Measurements from ENCODE around the gene RNASEL. TPM values are rescaled to one million over a fixed set of nuclear protein-coding genes. Genes with fewer than 3 reads are reported as not detected.

Gene RNASEL
- total and polyA plus RNA-seq, 5 donors, result 2.5 to 5.7 (median 5.3) TPM

DNA sequence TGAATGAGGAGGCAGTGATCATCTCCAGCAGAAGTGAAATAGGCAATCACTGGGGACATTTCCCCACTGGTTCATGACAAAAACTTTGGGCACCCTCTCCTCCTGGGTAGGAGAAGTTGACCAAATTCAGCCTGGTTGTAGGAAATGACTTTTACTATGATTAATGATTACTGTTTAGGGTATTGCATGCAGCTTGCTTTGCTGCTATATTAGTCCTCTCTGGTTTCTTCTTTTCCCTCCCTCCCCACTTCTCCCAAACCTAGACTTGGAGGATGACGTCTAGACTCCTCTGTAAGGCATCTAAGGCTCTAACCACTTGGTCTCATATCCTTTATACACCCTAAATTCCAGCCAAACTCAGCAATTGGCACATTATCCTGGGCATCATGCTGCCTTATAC is 18.5 kb upstream of the RNASEL start:
- DNase-seq (no peak), ATAC-seq (no peak)
- H3K4me3 ChIP-seq (ENCODE audit: low read length), result no peak overlapping the region
- H3K9me3 ChIP-seq (ENCODE audit: control insufficient read depth, low read length), result no peaks in the 10 kb centered on the region
- H3K4me1 ChIP-seq (ENCODE audit: control insufficient read depth, insufficient read depth, low read length), result peaks cover 3% of the 10 kb centered on the region
- H3K27me3 ChIP-seq (ENCODE audit: control insufficient read depth, insufficient read depth), result no peaks in the 10 kb centered on the region
- 82% methylated on average over 1 of the region's 1 CpG for WGBS
- intact Hi-C loops (cut with DNase I), result no loop called here
- no peak overlapping the region for H3K27ac ChIP-seq (ENCODE audit: low read length)

DNA sequence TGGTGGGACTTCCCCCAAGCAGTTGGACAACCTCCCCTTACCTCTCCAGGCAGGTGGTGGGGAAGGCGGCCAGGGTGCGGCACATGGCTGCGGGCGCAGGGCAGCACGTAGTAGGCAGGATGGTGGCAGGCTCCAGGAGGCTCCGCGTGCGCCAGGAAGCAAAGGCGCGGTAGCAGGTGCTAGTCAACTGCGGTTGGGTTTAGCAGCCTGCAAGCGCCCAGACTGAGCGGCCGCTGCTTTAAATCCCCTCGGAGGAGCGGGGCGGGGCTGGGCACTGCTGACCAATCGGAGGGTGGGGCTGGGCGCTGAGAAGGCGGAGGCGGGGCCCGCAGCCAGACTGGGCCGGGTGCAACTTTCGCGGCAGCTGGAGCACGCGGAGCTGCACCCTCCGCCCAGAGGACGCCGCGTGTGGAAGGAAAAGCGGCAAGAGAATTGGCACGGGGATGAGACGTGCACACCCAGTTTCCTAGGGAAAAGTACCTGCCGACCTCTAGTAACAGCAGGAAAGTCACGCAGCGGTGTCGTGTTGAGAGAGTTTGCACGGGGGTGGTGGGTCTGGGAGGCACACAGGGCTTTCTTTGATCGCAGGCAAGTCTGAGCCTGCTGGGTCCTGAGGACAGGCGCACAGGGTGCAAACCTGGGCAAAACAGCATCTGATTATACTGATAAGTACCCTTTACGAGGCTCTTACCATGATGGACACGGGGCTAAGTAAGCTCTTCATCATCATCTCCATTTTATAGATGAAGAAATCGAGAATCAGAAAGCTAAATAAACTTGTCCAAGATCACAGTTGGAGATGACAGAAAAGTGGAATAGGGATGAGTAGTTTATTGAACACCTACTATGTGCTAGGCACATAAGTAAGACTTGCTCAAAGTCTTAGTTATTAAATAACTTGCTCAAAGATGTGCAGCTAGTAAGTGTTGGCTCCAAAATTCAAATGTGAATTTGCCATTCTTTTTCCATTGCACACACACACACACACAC is 15.4 kb upstream of the RNASEL start, which contains the start of gene RGS16:
TSS of gene RGS16 (minus strand) at position 215 of the 990 bp plus-strand sequence. CDS start at position 85, 130 bp downstream.
- H3K4me3 ChIP-seq (ENCODE audit: low read length), result peak within 1 kb of the TSS; percentile 10
- H3K27me3 ChIP-seq (ENCODE audit: control insufficient read depth, insufficient read depth), result no peaks in the 10 kb centered on the region
- intact Hi-C loops (cut with DNase I), result no loop called here
- DNase-seq (peak; percentile 95 to 98 (median 98)), ATAC-seq (peak; percentile 98 to 99)
- H3K27ac ChIP-seq (ENCODE audit: low read length), result no peak within 1 kb of the TSS
- H3K4me1 ChIP-seq (ENCODE audit: control insufficient read depth, insufficient read depth, low read length), result peaks cover 3% of the 10 kb centered on the region
- H3K9me3 ChIP-seq (ENCODE audit: control insufficient read depth, low read length), result no peaks in the 10 kb centered on the region
- 6% methylated on average over 44 of the region's 44 CpGs for WGBS

DNA sequence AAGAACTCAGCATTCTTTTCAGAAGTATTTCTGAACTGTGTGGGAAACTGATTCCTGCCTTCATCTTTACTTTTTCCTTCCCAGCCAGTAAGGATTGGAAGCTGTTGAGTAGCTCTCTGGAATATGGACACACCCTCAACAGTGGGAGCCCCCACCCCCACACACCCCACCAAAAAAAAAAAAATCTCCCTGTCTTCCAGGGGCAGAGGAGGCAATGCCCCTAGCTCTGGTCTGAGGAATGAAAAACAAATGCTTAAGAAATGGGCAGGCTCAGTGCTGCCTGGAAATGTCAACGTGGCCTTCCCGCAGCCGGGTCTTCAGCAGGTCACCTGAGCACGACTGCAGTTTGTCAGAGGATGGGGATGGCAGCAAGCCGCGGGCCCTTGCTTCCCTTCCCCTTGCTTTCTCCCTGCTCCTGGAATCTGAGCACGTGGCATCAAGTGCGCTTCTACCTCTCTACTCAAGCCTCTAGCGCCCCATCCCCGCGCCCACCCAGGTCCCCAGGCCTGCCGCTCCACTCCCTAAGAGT is 14.7 kb upstream of the RNASEL start:
- ATAC-seq (no peak), DNase-seq (no peak)
- Histone ChIP-seq H3K27ac (ENCODE audit: low read length) (no peak overlapping the region), H3K4me3 (ENCODE audit: low read length) (peak overlapping the region; percentile 10), H3K4me1 (ENCODE audit: control insufficient read depth, insufficient read depth, low read length) (peaks cover 3% of the 10 kb centered on the region), H3K27me3 (ENCODE audit: control insufficient read depth, insufficient read depth) (no peaks in the 10 kb centered on the region), H3K9me3 (ENCODE audit: control insufficient read depth, low read length) (no peaks in the 10 kb centered on the region)
- WGBS, result 4% methylated on average over 12 of the region's 12 CpGs
- intact Hi-C loops (cut with DNase I), result loop anchor here in 1 of 4 donors (2.0 kb wide), 1 partner anchor 177 kb away; no protein-coding TSS in a partner anchor

DNA sequence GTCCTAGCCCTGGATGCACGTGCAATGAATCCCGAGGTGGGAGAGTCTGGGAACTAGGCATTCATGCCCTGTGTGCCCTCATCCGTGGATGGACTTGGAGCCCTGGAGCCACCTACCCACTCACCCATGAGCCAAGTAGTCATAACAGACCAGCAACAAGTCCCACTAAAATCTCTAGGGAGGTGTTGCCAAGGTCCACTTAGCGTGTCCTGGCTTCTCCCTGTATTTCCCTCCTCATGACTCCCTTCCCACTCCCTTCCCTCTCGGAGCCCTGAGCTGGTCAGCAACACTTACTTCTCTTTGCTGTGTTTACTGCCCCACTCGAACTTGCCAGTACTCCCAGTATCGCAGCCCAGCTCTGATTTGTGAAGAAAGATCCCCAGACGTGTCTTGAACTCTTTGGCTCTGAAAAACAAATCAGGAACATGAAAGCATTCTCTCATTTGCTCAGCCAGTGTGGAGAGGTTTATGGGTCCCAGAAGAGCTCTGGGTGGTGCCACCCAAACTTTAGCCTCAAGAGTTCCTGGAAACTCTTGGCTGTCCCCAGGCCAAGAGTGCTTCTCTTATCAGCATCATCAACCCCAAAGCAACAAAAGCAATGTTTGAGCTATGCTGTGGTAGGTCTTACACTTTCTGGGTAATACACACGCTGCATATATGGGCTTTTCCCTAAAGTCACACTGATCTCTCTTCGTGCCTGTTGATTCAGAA is 14.0 kb upstream of the RNASEL start:
- WGBS, result 63% methylated on average over 10 of the region's 10 CpGs
- intact Hi-C loops (cut with DNase I), result loop anchor here in 1 of 4 donors (2.0 kb wide), 1 partner anchor 178 kb away; no protein-coding TSS in a partner anchor
- peaks cover 3% of the 10 kb centered on the region for H3K4me1 ChIP-seq (ENCODE audit: control insufficient read depth, insufficient read depth, low read length)
- no peaks in the 10 kb centered on the region for H3K27me3 ChIP-seq (ENCODE audit: control insufficient read depth, insufficient read depth)
- peak overlapping the region; percentile 7 for H3K4me3 ChIP-seq (ENCODE audit: low read length)
- H3K9me3 ChIP-seq (ENCODE audit: control insufficient read depth, low read length), result no peaks in the 10 kb centered on the region
- no peak overlapping the region for H3K27ac ChIP-seq (ENCODE audit: low read length)
- ATAC-seq (no peak), DNase-seq (no peak)

DNA sequence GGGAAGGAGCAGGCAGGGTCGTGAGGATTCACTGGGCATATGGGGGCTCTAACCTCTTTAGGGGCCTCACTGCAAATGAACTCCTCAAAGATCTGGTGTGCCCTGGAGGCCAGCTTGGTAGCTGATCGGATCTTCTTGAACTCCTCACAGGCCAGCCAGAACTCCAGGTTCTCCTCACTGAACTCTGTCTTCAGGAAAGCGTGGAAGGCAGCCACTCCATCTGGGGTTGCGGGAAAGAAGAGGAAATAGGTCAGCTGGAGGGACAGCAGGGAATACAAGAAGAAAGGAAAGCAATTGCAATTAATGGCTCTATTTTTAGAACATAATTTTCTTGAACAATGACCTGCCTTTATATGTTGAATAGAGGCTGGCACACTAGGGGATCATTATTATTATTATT is 12.9 kb upstream of the RNASEL start:
- Histone ChIP-seq H3K4me1 (ENCODE audit: control insufficient read depth, insufficient read depth, low read length) (peaks cover 3% of the 10 kb centered on the region), H3K4me3 (ENCODE audit: low read length) (no peak overlapping the region)
- ATAC-seq, result no peak

DNA sequence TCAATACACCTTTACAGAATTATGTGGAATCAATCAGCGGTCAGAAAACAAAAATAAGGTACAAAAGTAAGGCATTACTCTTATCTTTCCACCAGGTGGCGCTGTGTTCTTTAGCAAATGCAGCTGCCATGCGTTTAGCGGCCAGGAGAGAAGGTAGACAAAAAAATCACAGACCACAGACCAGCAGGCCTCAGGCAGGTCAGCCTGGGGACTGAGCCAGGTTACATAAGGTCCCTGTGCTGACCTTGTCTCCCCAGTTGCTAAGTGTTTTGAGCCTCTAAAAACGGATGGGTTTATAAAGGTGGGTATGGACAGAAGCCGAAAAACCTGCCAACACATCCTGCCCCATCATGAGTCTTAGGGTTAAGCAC is 12.3 kb upstream of the RNASEL start:
- ATAC-seq (peak in 1 of 2 donors; percentile 31), DNase-seq (peak in 2 of 3 donors; percentile 46 to 70)
- Histone ChIP-seq H3K9me3 (ENCODE audit: control insufficient read depth, low read length) (no peaks in the 10 kb centered on the region), H3K27ac (ENCODE audit: low read length) (no peak overlapping the region), H3K27me3 (ENCODE audit: control insufficient read depth, insufficient read depth) (no peaks in the 10 kb centered on the region), H3K4me1 (ENCODE audit: control insufficient read depth, insufficient read depth, low read length) (peaks cover 3% of the 10 kb centered on the region), H3K4me3 (ENCODE audit: low read length) (no peak overlapping the region)
- intact Hi-C loops (cut with DNase I), result loop anchor here in 3 of 4 donors (1.0 to 2.0 kb wide), 3 partner anchors 181 to 183 kb away; no protein-coding TSS in a partner anchor
- 18% methylated on average over 6 of the region's 6 CpGs for WGBS

More for the DNA sequence above, 12.9 kb upstream of the RNASEL start:
- no peaks in the 10 kb centered on the region for H3K27me3 ChIP-seq (ENCODE audit: control insufficient read depth, insufficient read depth)
- no peak for DNase-seq
- intact Hi-C loops (cut with DNase I), result loop anchor here (1.0 to 2.0 kb wide), 4 partner anchors 179 to 183 kb away; no protein-coding TSS in a partner anchor
- H3K27ac ChIP-seq (ENCODE audit: low read length), result no peak overlapping the region
- H3K9me3 ChIP-seq (ENCODE audit: control insufficient read depth, low read length), result no peaks in the 10 kb centered on the region
- 52% methylated on average over 4 of the region's 4 CpGs for WGBS

DNA sequence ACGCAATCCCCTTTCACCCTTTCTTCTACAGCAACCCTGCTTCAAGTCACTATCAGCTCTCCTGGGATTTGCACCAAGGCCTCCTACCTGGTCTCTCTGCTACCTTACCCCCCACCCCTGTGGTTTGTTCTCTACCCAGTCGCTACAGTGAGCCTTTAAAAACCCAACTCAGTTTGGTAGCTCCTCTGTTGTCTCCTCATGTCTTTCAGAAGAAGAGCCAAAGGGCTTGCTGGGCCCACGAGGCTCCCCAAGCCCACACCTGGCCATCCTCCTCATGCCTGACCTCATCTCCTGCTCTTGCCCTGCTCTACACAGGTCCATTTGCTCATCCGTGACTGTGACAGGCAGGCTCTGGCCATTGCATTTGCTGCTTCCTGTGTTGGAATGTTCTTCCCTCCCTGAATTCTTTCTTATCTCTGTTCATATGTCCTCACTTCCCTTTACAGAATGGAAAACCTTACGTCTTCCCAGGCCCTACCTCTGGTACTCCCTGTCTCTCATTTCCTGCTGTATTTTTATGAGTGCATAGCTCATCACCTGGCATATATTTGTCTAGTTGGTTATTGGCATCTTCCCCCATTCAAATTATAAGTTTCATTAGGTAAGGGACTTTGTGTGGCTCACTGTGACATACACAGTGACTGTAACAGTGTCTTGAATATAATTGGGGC is 11.8 kb upstream of the RNASEL start:
- Histone ChIP-seq H3K4me3 (ENCODE audit: low read length) (no peak overlapping the region), H3K27ac (ENCODE audit: low read length) (no peak overlapping the region), H3K27me3 (ENCODE audit: control insufficient read depth, insufficient read depth) (no peaks in the 10 kb centered on the region), H3K4me1 (ENCODE audit: control insufficient read depth, insufficient read depth, low read length) (peaks cover 3% of the 10 kb centered on the region), H3K9me3 (ENCODE audit: control insufficient read depth, low read length) (no peaks in the 10 kb centered on the region)
- intact Hi-C loops (cut with DNase I), result loop anchor here in 3 of 4 donors (1.0 to 2.0 kb wide), 3 partner anchors 181 to 184 kb away; no protein-coding TSS in a partner anchor
- no peak for ATAC-seq
- WGBS, result 52% methylated on average over 5 of the region's 5 CpGs
- DNase-seq, result no peak

DNA sequence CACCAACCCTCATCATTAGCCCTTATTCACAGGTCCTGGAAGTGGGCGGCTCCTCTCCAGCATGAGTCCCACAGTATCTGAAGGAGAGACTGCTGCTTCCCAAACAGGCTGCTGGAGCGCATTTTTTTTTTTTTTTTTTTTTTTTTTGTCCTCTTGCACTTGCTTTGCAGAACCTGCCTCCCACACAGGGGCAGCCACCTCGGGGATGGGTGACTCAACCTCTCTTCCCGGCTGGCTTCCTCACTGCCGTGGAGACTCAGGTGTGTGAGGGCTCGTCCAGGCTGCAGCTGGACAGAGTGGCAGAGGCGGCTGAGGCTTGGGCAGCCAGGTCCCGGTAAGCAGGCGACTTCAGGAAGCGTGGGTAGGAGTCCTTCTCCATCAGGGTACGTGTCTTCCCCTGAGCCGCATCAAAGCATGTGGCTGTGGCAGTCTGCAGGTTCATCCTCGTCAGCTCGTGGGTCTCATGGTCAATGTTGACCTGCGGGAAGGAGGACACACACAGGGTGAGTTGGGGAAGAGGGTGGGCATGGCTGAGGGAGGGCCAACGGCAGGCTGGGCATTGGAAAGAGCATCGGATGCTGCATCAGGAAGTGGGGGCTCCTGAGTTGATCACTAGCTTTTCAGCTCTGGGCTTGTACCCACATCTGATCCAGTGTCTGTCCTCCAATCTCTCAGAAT is 11.1 kb upstream of the RNASEL start:
- no peak overlapping the region for H3K27ac ChIP-seq (ENCODE audit: low read length)

DNA sequence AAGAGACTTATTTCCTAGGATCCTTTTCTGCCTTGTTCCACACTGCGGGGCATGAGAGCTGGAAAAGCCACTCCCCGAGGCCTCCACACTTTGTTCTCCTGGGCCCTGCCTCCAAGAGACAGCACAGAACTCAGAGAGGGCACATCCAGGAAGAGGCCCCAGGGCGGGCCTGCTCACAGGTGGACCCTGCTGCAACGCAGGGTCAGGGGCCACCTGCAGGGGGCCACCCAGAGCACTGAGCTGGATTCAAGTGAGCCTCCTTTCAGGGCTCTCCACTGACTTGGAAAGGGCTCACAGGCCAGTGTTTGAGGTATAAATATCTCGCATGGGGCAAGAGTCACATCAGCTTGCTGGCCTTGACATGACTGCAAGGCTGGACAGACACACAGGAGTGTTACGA is 10.3 kb upstream of the RNASEL start:
- Histone ChIP-seq H3K4me1 (ENCODE audit: control insufficient read depth, insufficient read depth, low read length) (peaks cover 3% of the 10 kb centered on the region), H3K27ac (ENCODE audit: low read length) (no peak overlapping the region), H3K27me3 (ENCODE audit: control insufficient read depth, insufficient read depth) (no peaks in the 10 kb centered on the region), H3K9me3 (ENCODE audit: control insufficient read depth, low read length) (no peaks in the 10 kb centered on the region), H3K4me3 (ENCODE audit: low read length) (no peak overlapping the region)
- ATAC-seq (no peak), DNase-seq (peak in 1 of 3 donors; percentile 47)
- intact Hi-C loops (cut with DNase I), result loop anchor here in 2 of 4 donors (10.0 kb wide), 1 partner anchor 155 kb away; no protein-coding TSS in a partner anchor
- 79% methylated on average over 6 of the region's 6 CpGs for WGBS

More for the DNA sequence above, 11.1 kb upstream of the RNASEL start:
- no peaks in the 10 kb centered on the region for H3K9me3 ChIP-seq (ENCODE audit: control insufficient read depth, low read length)
- intact Hi-C loops (cut with DNase I), result loop anchor here in 2 of 4 donors (2.0 kb wide), 2 partner anchors 183 to 185 kb away; no protein-coding TSS in a partner anchor
- H3K4me1 ChIP-seq (ENCODE audit: control insufficient read depth, insufficient read depth, low read length), result peaks cover 3% of the 10 kb centered on the region
- no peak overlapping the region for H3K4me3 ChIP-seq (ENCODE audit: low read length)
- 83% methylated on average over 17 of the region's 17 CpGs for WGBS
- DNase-seq, result peak in 1 of 3 donors; percentile 22
- ATAC-seq, result no peak
- H3K27me3 ChIP-seq (ENCODE audit: control insufficient read depth, insufficient read depth), result no peaks in the 10 kb centered on the region
